ENCODE measurements around the gene SLC25A47. TPM values are rescaled to one million over a fixed set of nuclear protein-coding genes. Genes with fewer than 3 reads are reported as not detected.

The SLC25A47 gene
- total and polyA plus RNA-seq, 2 donors (not counting 3 experiments of a cell fraction or from before 2014, with no cell fraction given), result not detected

GRCh38 chr14:100374270-100374669 lies 51.1 kb downstream of the SLC25A47 start:
- peaks cover 14% of the 10 kb centered on the region for H3K79me2 ChIP-seq (ENCODE audit: control insufficient read depth, insufficient read depth, low read length)

More at GRCh38 chr14:100374270-100374669, 51.1 kb downstream of the SLC25A47 start:
- intact Hi-C loops (cut with micrococcal nuclease) (no loop called here), dilution Hi-C loops (cut with MboI; ENCODE audit: extremely low pct_ligation_motif_present, low sequenced_read_pairs) (no loop called here)
- Histone ChIP-seq H3K27me3 (ENCODE audit: control insufficient read depth in 2 of 2, insufficient read depth in 2 of 2, low read length in 2 of 2) (no peaks in the 10 kb centered on the region), H4K20me1 (replicated peaks; ENCODE audit: control insufficient read depth, extremely low read depth, insufficient read depth, low read length) (no peaks in the 10 kb centered on the region), H3K4me3 (replicated peaks in 1 of 3; ENCODE audit: insufficient read depth in 1 of 3, low read depth in 1 of 3, low read length in 3 of 3) (peak overlapping the region in 2 of 3 experiments; percentile 62 to 94), H3K27ac (ENCODE audit: insufficient read depth, low read depth, low read length) (peak overlapping the region; percentile 88), H3K4me1 (ENCODE audit: control insufficient read depth, extremely low read depth, insufficient read depth, low read length) (peaks cover 41% of the 10 kb centered on the region), H3K9ac (replicated peaks; ENCODE audit: extremely low read depth, insufficient read depth, low read length) (peak overlapping the region; percentile 95), H3K9me1 (replicated peaks; ENCODE audit: control insufficient read depth, extremely low read depth, insufficient read depth, low read length) (no peaks in the 10 kb centered on the region), H3K9me3 (replicated peaks; ENCODE audit: control insufficient read depth, insufficient read depth, low read length) (no peaks in the 10 kb centered on the region), H2AFZ (ENCODE audit: low read depth, low read length) (no peak overlapping the region), H3K36me3 (ENCODE audit: control insufficient read depth in 2 of 2, extremely low read depth in 1 of 2, insufficient read depth in 2 of 2, low read length in 2 of 2) (no peaks in the 10 kb centered on the region), H3K4me2 (ENCODE audit: insufficient read depth, low read length) (peak overlapping the region; percentile 99)
- DNase-seq (ENCODE audit: low read depth, low spot score) (no peak), FAIRE-seq (no peak)
- CTCF ChIA-PET, result interaction anchor here (1.3 to 2.2 kb wide), 5 partner anchors 8 to 89 kb away, joined by 3 to 16 read pairs (median 8); no protein-coding TSS in a partner anchor
- BruUV-seq (replicated peaks), result no TSS peak
- TF ChIP-seq CTCF (IDR thresholded peaks at IDR 0.05; ENCODE audit: extremely low read depth in 1 of 2, insufficient read depth in 1 of 2, low read depth in 1 of 2, low read length in 2 of 2), result no peak
- no peak for TF ChIP-seq EZH2 (IDR thresholded peaks at IDR 0.05; ENCODE audit: borderline replicate concordance, low read depth, low read length, severe bottlenecking)
- TF ChIP-seq MAX (IDR thresholded peaks at IDR 0.05; ENCODE audit: insufficient read depth, insufficient read length), result no peak
- no peak for TF ChIP-seq POLR2AphosphoS5 (IDR thresholded peaks at IDR 0.05; ENCODE audit: insufficient read depth, low read depth, low read length)
- TF ChIP-seq POLR2A (IDR thresholded peaks at IDR 0.05; ENCODE audit: low read depth, low read length), result no peak
- no peak for TF ChIP-seq FOS (IDR thresholded peaks at IDR 0.05; ENCODE audit: borderline replicate concordance, insufficient read depth, low read length)
- TF ChIP-seq MYC (IDR thresholded peaks at IDR 0.05; ENCODE audit: low read depth, low read length), result no peak
- TF ChIP-seq GATA2 (IDR thresholded peaks at IDR 0.05; ENCODE audit: insufficient read depth, insufficient read length, low read depth, low read length), result no peak
- TF ChIP-seq JUN (IDR thresholded peaks at IDR 0.05; ENCODE audit: borderline replicate concordance, insufficient read depth, insufficient read length, low read depth), result no peak
- POLR2A ChIA-PET, result interaction anchor here (1.4 kb wide), 1 partner anchor 13 kb away, joined by 18 read pairs; no protein-coding TSS in a partner anchor
